ENCODE results near the gene DXO. TPM values are rescaled to one million over a fixed set of nuclear protein-coding genes. Genes with fewer than 3 reads are reported as not detected.

DXO gene
- total RNA-seq, 4 donors from 2014 or later: 11.1 to 17.5 (median 12.4) TPM

GRCh38 chr6:31940256-31940664 is 31.7 kb downstream of the DXO start:
- TF ChIP-seq CTCF (IDR thresholded peaks at IDR 0.05; ENCODE audit: low read depth): no peak

- TF ChIP-seq CTCF (IDR thresholded peaks at IDR 0.05; ENCODE audit: low read depth): no peak
Measured at GRCh38 chr6:31935823-31936222, 36.1 kb downstream of the DXO start.

GRCh38 chr6:31935021-31935420 is 36.9 kb downstream of the DXO start:
- TF ChIP-seq CTCF (IDR thresholded peaks at IDR 0.05; ENCODE audit: low read depth): no peak

GRCh38 chr6:31933537-31933936 is 38.4 kb downstream of the DXO start:
- no peak for TF ChIP-seq CTCF (IDR thresholded peaks at IDR 0.05; ENCODE audit: low read depth)

GRCh38 chr6:31930962-31931361 is 41.0 kb downstream of the DXO start:
- TF ChIP-seq CTCF (IDR thresholded peaks at IDR 0.05; ENCODE audit: low read depth): no peak

GRCh38 chr6:31928672-31928939 is 43.3 kb downstream of the DXO start:
- TF ChIP-seq CTCF (IDR thresholded peaks at IDR 0.05; ENCODE audit: low read depth): no peak

- TF ChIP-seq CTCF (IDR thresholded peaks at IDR 0.05; ENCODE audit: low read depth): no peak
Measured at GRCh38 chr6:31927863-31928671, 43.9 kb downstream of the DXO start.

All from subcutaneous adipose tissue (tissue), 4 donors.